H9 (cell line): ENCODE data around the gene DSCAM. TPM values are rescaled to one million over a fixed set of nuclear protein-coding genes. Genes with fewer than 3 reads are reported as not detected.
A peak's percentile ranks its signal among the peaks of the same experiment; 100 is the strongest.

Source experiments
- DNase-seq: peaks from one replicate; pipeline ENCODE4 v3.0.0-alpha.2; 2017
- H2AFZ ChIP-seq: one replicate; pipeline ENCODE4 v1.6.1; 2013; ENCODE audit warnings: mild to moderate bottlenecking, low read length, control low read depth, moderate library complexity
- H2AK5ac ChIP-seq: 2 replicates; pipeline ENCODE4 v1.6.1; 2013; ENCODE audit warnings: low read length, control low read depth, mixed read lengths; ENCODE audit not compliant: insufficient read length
- H2BK120ac ChIP-seq: one replicate; pipeline ENCODE4 v1.6.1; 2013; ENCODE audit warnings: low read depth, mild to moderate bottlenecking, low read length, control low read depth, inconsistent platforms; ENCODE audit not compliant: poor library complexity, severe bottlenecking
- H2BK12ac ChIP-seq: 2 replicates; pipeline ENCODE4 v1.6.1; 2013; ENCODE audit warnings: low read length, control low read depth, mixed read lengths, low read depth; ENCODE audit not compliant: insufficient read length
- H2BK15ac ChIP-seq: 2 replicates; pipeline ENCODE4 v1.6.1; 2013; ENCODE audit warnings: low read depth, low read length, control low read depth
- H2BK20ac ChIP-seq: one replicate; pipeline ENCODE4 v1.6.1; 2013; ENCODE audit warnings: low read depth, mild to moderate bottlenecking, low read length, control low read depth, inconsistent platforms; ENCODE audit not compliant: poor library complexity, severe bottlenecking
- H2BK5ac ChIP-seq: 2 replicates; pipeline ENCODE4 v1.6.1; 2013; ENCODE audit warnings: low read length, control low read depth, mixed read lengths; ENCODE audit not compliant: insufficient read length
- H3K14ac ChIP-seq: 2 replicates; pipeline ENCODE4 v1.6.1; 2013; ENCODE audit warnings: low read length, control low read depth; ENCODE audit not compliant: insufficient read depth
- H3K18ac ChIP-seq: 2 replicates; pipeline ENCODE4 v1.6.1; 2013; ENCODE audit warnings: low read depth, mild to moderate bottlenecking, mixed read lengths, low read length, control low read depth; ENCODE audit not compliant: insufficient read length
- H3K23ac ChIP-seq: 2 replicates; pipeline ENCODE4 v1.6.1; 2013; ENCODE audit warnings: low read length, control low read depth, mixed read lengths, low read depth; ENCODE audit not compliant: insufficient read length
- H3K23me2 ChIP-seq: 2 replicates; pipeline ENCODE4 v1.6.1; 2013; ENCODE audit warnings: low read depth, mild to moderate bottlenecking, mixed read lengths, low read length, control low read depth; ENCODE audit not compliant: insufficient read length, poor library complexity, severe bottlenecking
- H3K27ac ChIP-seq: 2 replicates; pipeline ENCODE4 v1.5.1; 2013; ENCODE audit warnings: low read length, control low read depth, mixed read lengths, low read depth; ENCODE audit not compliant: insufficient read length
- H3K27me3 ChIP-seq: 2 replicates; pipeline ENCODE4 v1.6.1; 2013; ENCODE audit warnings: low read length, control low read depth, inconsistent platforms; ENCODE audit not compliant: insufficient read depth
- H3K4ac ChIP-seq: 2 replicates; pipeline ENCODE4 v1.6.1; 2013; ENCODE audit warnings: low read depth, mild to moderate bottlenecking, control low read depth, inconsistent platforms, low read length, moderate library complexity
- H3K4me1 ChIP-seq: 2 replicates; pipeline ENCODE4 v1.6.1; 2013; ENCODE audit warnings: low read length, control low read depth, inconsistent platforms; ENCODE audit not compliant: insufficient read depth
- H3K4me2 ChIP-seq: 2 replicates; pipeline ENCODE4 v1.6.1; 2013; ENCODE audit warnings: low read length, control low read depth, mixed read lengths; ENCODE audit not compliant: insufficient read length, insufficient read depth
- H3K56ac ChIP-seq: 2 replicates; pipeline ENCODE4 v1.6.1; 2013; ENCODE audit warnings: low read depth, mild to moderate bottlenecking, mixed read lengths, low read length, control low read depth; ENCODE audit not compliant: insufficient read length
- H3K79me1 ChIP-seq: 2 replicates; pipeline ENCODE4 v1.6.1; 2013; ENCODE audit warnings: low read depth, mild to moderate bottlenecking, moderate library complexity, low read length, control low read depth, inconsistent platforms; ENCODE audit not compliant: insufficient read depth, poor library complexity, severe bottlenecking
- H3K79me2 ChIP-seq: 2 replicates; pipeline ENCODE4 v1.6.1; 2013; ENCODE audit warnings: low read length, control low read depth, inconsistent platforms; ENCODE audit not compliant: insufficient read depth
- H3K9ac ChIP-seq: 2 replicates; pipeline ENCODE4 v1.6.1; 2013; ENCODE audit warnings: low read length, control low read depth, mixed read lengths; ENCODE audit not compliant: insufficient read length; ENCODE audit errors: extremely low read depth
- H3K9me3 ChIP-seq: one replicate; pipeline ENCODE4 v1.6.1; 2013; ENCODE audit warnings: low read depth, low read length, inconsistent platforms; ENCODE audit not compliant: control insufficient read depth
- H3T11ph ChIP-seq: one replicate; pipeline ENCODE4 v1.6.1; 2013; ENCODE audit warnings: mild to moderate bottlenecking, low read length, control low read depth, inconsistent platforms
- H4K20me1 ChIP-seq: one replicate; pipeline ENCODE4 v1.6.1; 2013; ENCODE audit not compliant: control insufficient read depth, insufficient read length, insufficient read depth
- H4K5ac ChIP-seq: 2 replicates; pipeline ENCODE4 v1.6.1; 2013; ENCODE audit warnings: low read depth, mild to moderate bottlenecking, mixed read lengths, low read length, control low read depth; ENCODE audit not compliant: insufficient read length
- H4K8ac ChIP-seq: replicated peaks from 2 replicates; pipeline ENCODE4 v1.6.1; 2013; ENCODE audit warnings: low read length, control low read depth, mixed read lengths, low read depth; ENCODE audit not compliant: insufficient read length
- H4K91ac ChIP-seq: 2 replicates; pipeline ENCODE4 v1.6.1; 2013; ENCODE audit warnings: low read depth, mild to moderate bottlenecking, moderate library complexity, mixed read lengths, low read length, control low read depth; ENCODE audit not compliant: insufficient read length
- H3K27ac Mint-ChIP-seq, 3 experiments: 2 replicates in 2 of 3; 3 replicates in 1 of 3; pipeline ENCODE4 v1.8.0; 2020 to 2021; ENCODE audit warnings: mixed read lengths in 3 of 3, mild to moderate bottlenecking in 1 of 3, moderate library complexity in 1 of 3
- H3K27me3 Mint-ChIP-seq: 2 replicates; pipeline ENCODE4 v1.8.0; 2021; ENCODE audit warnings: low read depth, mild to moderate bottlenecking, moderate library complexity, mixed read lengths
- H3K36me3 Mint-ChIP-seq, 3 experiments: 2 replicates in 2 of 3; 3 replicates in 1 of 3; pipeline ENCODE4 v1.8.0; 2020 to 2021; ENCODE audit warnings: low read depth in 3 of 3, mixed read lengths in 3 of 3; ENCODE audit not compliant: insufficient read depth in 1 of 3
- H3K4me1 Mint-ChIP-seq, 2 experiments: 2 replicates each; pipeline ENCODE4 v1.8.0; 2020; ENCODE audit warnings: mixed read lengths in 2 of 2
- H3K4me3 Mint-ChIP-seq, 2 experiments: 2 replicates in 1 of 2; 3 replicates in 1 of 2; pipeline ENCODE4 v1.8.0; 2020 to 2021; ENCODE audit warnings: mild to moderate bottlenecking in 2 of 2, mixed read lengths in 2 of 2, moderate library complexity in 1 of 2
- H3K9me3 Mint-ChIP-seq, 2 experiments: 2 replicates in 1 of 2; 3 replicates in 1 of 2; pipeline ENCODE4 v1.8.0; 2020; ENCODE audit warnings: mild to moderate bottlenecking in 2 of 2, mixed read lengths in 2 of 2, moderate library complexity in 1 of 2
- CTCF ChIP-seq: fragments of 200-600 bp; sonication (generic); conservative IDR thresholded peaks from 3 replicates; pipeline ENCODE4 v1.8.0; 2021; ENCODE audit warnings: antibody characterized with exemption, mild to moderate bottlenecking
- WGBS: extraction: QIAGEN DNeasy Blood & Tissue Kit; methylation state at CpG from one replicate; pipeline ENCODE4 v1.1.7; 2013; ENCODE audit warnings: missing lambda C conversion rate, low lambda C conversion rate, mixed read lengths; ENCODE audit not compliant: insufficient read length; ENCODE audit errors: extremely low coverage; 5-methylcytosine and 5-hydroxymethylcytosine counted together
- total RNA-seq: library from RNA; stranded (reverse); gene quantifications from 2 replicates; pipeline ENCODE4 v1.2.1, GENCODE V29; 2021

DSCAM gene
- total RNA-seq, 1 experiment from 2014 or later = 0.17 TPM

- H3K4me2 ChIP-seq = no peak overlapping the region
- no peaks in the 10 kb centered on the region for H3K23me2 ChIP-seq
- H4K20me1 ChIP-seq = no peaks in the 10 kb centered on the region
- no peak overlapping the region for H3K9ac ChIP-seq
- H2AK5ac ChIP-seq = no peak overlapping the region
- no peaks in the 10 kb centered on the region; a peak in 1 of 5 replicates for H3K9me3 Mint-ChIP-seq
- no peak overlapping the region for H4K5ac ChIP-seq
- H2BK20ac ChIP-seq = no peak overlapping the region
- no peak overlapping the region for H2AFZ ChIP-seq
- no peaks in the 10 kb centered on the region for H3K4me1 ChIP-seq
- H3K36me3 Mint-ChIP-seq = no peaks in the 10 kb centered on the region
- H3K4me3 Mint-ChIP-seq = no peak overlapping the region
- no peaks in the 10 kb centered on the region for H3K27me3 ChIP-seq
- no peak overlapping the region for H3K14ac ChIP-seq
- H3T11ph ChIP-seq = no peak overlapping the region
- no peak overlapping the region for H4K8ac ChIP-seq
- no CpG with 5 or more reads among the region's 4 CpGs for WGBS
- no peak overlapping the region for H3K18ac ChIP-seq
- no peak overlapping the region for H3K27ac Mint-ChIP-seq
- H2BK12ac ChIP-seq = no peak overlapping the region
- H2BK15ac ChIP-seq = no peak overlapping the region
- no peak overlapping the region for H4K91ac ChIP-seq
- no peak overlapping the region for H3K23ac ChIP-seq
- H3K4me1 Mint-ChIP-seq = no peaks in the 10 kb centered on the region
- no peak overlapping the region for H3K56ac ChIP-seq
- H3K27ac ChIP-seq = no peak overlapping the region
- H3K79me2 ChIP-seq = no peaks in the 10 kb centered on the region
- no peak overlapping the region for H3K4ac ChIP-seq
- no peak overlapping the region for H2BK5ac ChIP-seq
- no peaks in the 10 kb centered on the region for H3K79me1 ChIP-seq
- no peak for DNase-seq
- no peak overlapping the region for H2BK120ac ChIP-seq
- no peaks in the 10 kb centered on the region for H3K9me3 ChIP-seq
- TF ChIP-seq CTCF = peak; percentile 96
- no peaks in the 10 kb centered on the region for H3K27me3 Mint-ChIP-seq
Observed at GRCh38 chr21:40120940-40121575, 725.9 kb downstream of the DSCAM start.
